ENCODE data around the gene FBXW9.
"Not testable (repeated sequence)": the region's sequence is repeated elsewhere in the genome, so short reads cannot be mapped to it uniquely, and the experiment has no call there.

The FBXW9 gene

GRCh38 chr19:12680034-12680433 is 16.4 kb downstream of the FBXW9 start:
- no peak for DNase-seq (ENCODE audit: low spot score)

- DNase-seq (ENCODE audit: low spot score) = not testable (repeated sequence)
Measured at GRCh38 chr19:12678039-12678438, 18.4 kb downstream of the FBXW9 start.

DNA sequence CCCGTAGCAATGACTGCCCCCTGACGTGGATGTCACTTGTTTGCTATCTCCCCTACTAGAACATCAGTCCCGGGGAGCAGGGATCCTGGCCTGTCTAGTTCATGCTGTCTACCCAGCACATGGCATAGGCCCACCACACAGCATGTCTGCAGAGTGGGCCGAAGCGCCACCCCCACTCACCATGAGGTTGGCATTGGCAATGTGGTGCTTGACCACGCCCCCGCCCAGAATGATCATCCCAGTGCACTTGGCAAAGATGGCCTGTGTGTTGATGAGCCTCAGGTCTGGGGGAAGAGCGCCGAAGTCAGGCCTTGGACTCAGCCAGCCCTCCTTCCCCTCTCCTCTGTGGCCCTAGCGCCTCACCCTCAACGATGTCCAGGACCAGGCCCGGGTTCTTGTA is 19.5 kb downstream of the FBXW9 start:
- DNase-seq (ENCODE audit: low spot score) = no peak

DNA sequence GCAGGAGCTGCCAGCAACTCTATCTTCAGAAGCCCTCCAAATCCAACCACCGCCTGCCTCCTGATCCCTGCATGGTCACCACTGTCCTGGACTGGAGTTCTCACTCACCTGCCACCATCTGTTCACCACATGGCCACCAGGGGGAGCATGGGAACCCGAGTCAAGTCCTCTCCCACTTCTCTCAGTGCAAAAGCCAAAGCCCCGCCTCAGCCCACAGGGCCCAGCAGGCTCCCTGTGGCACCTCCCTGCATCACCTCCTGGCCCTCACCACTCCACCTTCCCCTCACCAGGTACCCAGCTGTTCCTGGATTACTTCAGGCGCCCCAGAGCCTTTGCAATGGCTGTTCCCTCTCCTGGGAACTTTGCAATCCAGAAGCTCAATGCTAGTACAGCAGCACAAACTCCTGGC is 20.0 kb downstream of the FBXW9 start:
- peak; percentile 62 for DNase-seq (ENCODE audit: low spot score)

DNA sequence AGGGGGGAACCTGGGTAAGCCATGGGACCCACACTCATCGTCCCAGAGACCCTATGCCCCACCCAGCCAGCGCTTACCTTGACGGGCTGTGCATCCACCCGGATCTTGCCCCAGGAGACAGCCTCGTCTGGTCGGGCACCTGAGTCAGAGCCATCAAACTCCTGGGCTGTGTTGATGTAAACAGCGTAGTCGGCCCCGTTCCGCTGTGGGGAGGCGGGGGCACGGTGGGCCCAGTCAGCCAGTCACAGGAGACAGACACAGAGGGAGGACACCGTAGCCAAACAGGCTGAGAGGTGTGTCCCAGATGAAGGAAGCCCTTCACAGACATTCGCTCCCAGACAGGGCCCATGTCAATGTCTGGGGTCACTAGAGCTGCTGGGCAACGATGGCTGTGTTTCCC is 20.5 kb downstream of the FBXW9 start:
- no peak for DNase-seq (ENCODE audit: low spot score)

- no peak for DNase-seq (ENCODE audit: low spot score)
Measured at GRCh38 chr19:12675399-12675798, 21.0 kb downstream of the FBXW9 start.

GRCh38 chr19:12672744-12673143 is 23.7 kb downstream of the FBXW9 start:
- DNase-seq (ENCODE audit: low spot score) = no peak

- DNase-seq (ENCODE audit: low spot score) = no peak
Measured at GRCh38 chr19:12670159-12670928, 26.1 kb downstream of the FBXW9 start.

GRCh38 chr19:12669270-12670158 is 26.9 kb downstream of the FBXW9 start:
- DNase-seq (ENCODE audit: low spot score) = peak; percentile 73

DNA sequence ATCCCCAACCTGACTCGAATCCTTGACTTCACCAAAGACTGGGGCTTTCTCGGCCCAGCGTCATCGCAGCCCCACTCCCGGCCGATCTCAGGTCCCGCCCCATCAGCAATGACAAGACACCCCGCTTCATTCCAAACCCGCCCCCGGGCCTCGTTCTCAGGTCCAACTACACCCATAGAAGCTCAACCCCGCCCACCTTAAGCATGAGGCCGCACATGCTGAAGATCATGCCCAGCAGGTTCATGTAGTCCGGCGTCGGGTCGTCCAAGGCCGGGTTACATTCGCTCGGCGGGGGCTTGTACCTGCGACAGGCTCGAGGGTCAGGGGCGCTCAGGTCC is 27.5 kb downstream of the FBXW9 start:
- DNase-seq (ENCODE audit: low spot score) = no peak

- DNase-seq (ENCODE audit: low spot score) = no peak
Measured at GRCh38 chr19:12668346-12668745, 28.1 kb downstream of the FBXW9 start.

DNA sequence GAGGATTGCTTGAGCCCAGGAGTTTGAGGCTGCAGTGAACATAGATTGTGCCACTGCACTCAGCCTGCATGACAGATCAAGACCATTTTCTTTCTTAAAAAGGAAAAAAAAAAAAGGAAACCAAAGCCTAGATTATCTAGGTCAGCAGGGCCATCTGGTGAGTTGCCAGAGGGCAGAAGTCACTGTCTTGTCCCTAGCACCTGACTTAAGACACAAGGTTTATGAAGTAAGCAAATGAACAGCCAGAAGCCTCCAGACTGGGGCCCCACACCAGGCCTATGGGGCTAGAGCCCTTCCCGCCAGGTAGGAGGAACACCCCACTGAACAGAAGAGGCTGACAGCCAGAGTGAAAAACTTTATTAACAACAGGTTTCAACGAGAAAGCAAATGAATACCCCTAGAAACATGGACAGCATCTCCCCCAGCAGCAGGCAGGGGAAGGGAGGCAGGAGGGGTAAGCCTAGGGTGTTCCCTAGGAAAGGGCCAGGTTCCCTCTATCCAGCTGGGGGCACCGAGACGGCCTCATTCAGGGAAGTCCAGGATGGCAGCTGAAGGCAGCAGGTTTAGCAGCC is 28.6 kb downstream of the FBXW9 start:
- no peak for DNase-seq (ENCODE audit: low spot score)

DNA sequence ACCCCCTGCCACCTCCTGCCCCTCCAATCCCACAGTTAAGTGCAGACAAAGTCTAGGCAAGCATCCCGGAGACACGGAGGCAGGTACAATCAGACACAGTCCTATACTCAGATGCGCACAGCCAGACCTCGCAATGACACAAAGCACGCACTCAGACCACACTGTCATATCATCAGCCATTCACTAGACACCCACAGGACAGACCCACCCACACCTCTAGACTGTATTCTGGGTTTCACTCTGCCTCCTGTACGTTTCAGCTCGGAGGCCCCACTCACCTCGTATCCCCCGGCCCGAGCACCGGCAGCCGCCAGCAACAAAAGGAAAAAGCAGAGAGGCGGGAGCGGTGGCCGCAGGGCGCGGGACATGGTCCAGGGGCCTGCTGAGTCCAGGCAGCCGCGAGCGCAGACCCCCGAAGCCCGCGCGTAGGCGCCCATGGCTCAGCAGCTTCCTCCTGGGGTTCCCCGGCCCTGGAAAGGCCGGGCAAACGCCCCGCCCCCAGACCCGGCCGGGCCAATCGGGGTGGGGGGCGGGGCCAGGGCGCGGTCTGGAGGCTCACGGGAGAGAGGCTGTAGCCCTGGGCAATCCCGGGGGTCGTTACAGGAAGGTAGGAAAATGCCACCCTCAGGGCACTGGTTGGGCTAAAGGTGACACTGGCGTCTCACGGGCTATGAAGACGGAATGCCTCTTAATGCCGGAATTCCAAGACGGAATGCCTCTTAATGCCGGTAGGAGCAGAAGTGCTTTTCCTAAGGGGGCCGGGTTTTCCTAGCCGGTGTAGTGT is 30.0 kb downstream of the FBXW9 start, which contains the start of the genes MAN2B1 and WDR83:
TSS of gene MAN2B1 (minus strand) at position 478 of the 784 bp plus-strand sequence. CDS start at position 437, 41 bp downstream.
TSS of gene WDR83 (plus strand) at position 543 of the 784 bp plus-strand sequence. CDS start 2,984 bp downstream, outside the sequence.
- peak; percentile 55 for DNase-seq (ENCODE audit: low spot score)

DNA sequence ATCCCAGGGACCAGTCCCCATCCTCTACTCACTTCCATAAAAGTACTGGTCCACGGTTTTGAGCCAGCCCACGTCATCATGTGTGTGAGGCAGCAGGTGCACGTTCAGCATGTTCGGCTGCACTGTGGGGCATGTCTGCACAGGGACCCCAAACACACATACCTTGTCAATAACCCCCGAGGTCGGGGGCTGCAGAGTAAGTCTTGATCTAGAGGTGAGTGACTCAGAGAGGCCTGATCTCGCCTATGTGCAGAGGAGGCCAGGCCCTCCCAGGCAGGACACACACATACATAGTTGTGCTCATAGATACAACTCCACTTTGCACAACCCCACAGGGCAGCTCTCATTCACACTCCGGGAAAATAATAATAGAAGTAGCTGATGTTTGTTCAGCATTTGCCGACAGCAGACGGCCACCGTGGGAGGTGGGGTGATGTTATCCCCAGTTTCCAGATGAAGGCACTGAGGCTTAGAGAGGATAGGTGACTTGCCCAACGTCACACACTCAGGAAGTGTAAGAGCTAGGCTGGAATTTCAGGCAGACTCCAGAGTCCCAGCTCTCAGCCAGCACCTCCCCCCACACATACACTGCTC is 30.7 kb downstream of the FBXW9 start:
- DNase-seq (ENCODE audit: low spot score) = no peak

DNA sequence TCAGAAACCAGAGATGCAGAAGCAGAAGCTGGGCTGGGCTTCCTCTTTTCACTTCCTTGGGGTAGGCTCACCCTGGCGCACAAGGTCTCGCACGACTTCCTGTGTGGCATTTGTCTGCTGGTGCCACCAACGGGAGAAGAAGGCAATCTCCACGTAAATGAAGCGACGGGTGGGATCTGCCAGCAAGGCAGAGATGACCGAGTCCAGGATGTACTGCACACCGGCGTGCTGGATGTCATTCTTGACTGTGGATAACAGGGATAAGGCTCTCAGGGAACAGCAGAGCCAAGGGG is 31.2 kb downstream of the FBXW9 start:
- DNase-seq (ENCODE audit: low spot score) = no peak

- DNase-seq (ENCODE audit: low spot score) = no peak
Measured at GRCh38 chr19:12664406-12665280, 31.8 kb downstream of the FBXW9 start.

GRCh38 chr19:12660980-12661379 is 35.5 kb downstream of the FBXW9 start:
- DNase-seq (ENCODE audit: low spot score) = no peak

DNA sequence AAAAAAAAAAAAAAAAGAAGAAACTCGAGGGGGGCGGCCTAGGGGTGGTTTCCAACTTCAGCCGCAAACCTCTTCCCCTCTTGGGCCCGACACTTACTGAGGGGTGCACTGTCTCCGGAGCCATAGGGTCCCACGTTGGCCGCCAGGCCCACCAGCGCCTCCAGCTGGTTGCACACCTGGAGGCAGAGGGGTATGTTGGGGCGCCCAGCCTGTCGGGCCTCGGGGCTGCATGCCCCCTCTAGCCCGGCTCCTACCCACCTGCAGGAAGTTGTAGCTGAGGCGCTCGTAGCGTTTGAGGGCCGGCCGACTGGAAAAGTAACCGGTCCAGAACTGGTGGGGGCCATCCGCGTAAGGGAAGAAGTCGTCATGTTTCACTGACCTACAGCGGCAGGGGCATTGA is 38.5 kb downstream of the FBXW9 start:
- no peak for DNase-seq (ENCODE audit: low spot score)

GRCh38 chr19:12656899-12657571 is 39.4 kb downstream of the FBXW9 start:
- DNase-seq (ENCODE audit: low spot score) = no peak

DNA sequence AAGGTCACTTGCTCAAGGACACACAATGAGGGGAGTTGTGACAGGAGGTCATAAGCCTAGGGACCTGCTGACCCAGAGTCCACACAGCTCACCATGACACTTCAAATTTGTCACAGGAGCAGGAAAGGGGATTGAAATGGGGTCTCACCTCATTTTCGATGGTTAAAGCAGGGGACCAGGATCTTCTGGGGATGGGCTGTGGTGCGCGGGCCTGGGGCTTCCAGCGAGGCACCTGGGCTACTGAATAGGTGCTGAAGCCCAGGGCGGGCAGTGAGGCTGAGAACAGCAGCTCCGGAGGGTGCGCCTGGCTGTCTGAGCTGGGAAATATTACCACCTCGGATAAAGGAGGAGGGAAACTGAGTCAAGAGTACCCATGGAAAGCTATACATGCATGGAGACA is 40.9 kb downstream of the FBXW9 start:
- no peak for DNase-seq (ENCODE audit: low spot score)
